ENCODE results near the gene LMTK3.

DNA sequence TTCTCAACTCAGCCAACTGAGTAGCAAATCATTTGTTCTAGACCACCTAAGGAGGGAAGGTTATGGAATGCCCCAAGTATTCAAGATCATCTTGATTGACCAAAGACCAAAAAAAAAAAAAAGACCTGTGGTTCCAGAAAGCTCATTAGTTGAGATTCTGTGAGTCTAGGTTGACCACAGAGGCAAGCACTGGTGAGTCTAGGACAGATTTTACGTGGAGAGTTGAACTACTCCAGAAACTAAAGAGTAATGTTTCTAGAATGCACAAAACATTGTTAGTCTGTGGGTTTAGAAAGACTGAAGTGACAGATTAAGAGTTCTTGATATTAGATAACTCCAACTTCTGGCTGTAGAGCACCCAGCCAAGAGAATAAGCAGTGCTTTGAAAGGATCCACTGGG lies 46.4 kb downstream of the LMTK3 start:
- TF ChIP-seq, protein P1, sequence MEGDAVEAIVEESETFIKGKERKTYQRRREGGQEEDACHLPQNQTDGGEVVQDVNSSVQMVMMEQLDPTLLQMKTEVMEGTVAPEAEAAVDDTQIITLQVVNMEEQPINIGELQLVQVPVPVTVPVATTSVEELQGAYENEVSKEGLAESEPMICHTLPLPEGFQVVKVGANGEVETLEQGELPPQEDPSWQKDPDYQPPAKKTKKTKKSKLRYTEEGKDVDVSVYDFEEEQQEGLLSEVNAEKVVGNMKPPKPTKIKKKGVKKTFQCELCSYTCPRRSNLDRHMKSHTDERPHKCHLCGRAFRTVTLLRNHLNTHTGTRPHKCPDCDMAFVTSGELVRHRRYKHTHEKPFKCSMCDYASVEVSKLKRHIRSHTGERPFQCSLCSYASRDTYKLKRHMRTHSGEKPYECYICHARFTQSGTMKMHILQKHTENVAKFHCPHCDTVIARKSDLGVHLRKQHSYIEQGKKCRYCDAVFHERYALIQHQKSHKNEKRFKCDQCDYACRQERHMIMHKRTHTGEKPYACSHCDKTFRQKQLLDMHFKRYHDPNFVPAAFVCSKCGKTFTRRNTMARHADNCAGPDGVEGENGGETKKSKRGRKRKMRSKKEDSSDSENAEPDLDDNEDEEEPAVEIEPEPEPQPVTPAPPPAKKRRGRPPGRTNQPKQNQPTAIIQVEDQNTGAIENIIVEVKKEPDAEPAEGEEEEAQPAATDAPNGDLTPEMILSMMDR (IDR thresholded peaks at IDR 0.05): no peak
- TF ChIP-seq POLR2A (IDR thresholded peaks at IDR 0.05): no peak
